Measurements from ENCODE around the gene INO80B. TPM values are rescaled to one million over a fixed set of nuclear protein-coding genes. Genes with fewer than 3 reads are reported as not detected.

The INO80B gene
- 15.9 and 23.9 TPM in 2 replicates for total RNA-seq

GRCh38 chr2:74454654-74455511 lies at the start of gene INO80B:
Gene INO80B, plus strand, starts transcription at chr2:74455087. Its CDS starts 30 bp downstream, at chr2:74455117.

GRCh38 chr2:74421221-74421870 lies 33.5 kb upstream of the INO80B start, which contains the start of the genes C2orf81 and WDR54:
Gene C2orf81, minus strand, starts transcription at chr2:74421619. Its CDS starts 59 bp downstream, at chr2:74421560.
Gene WDR54, plus strand, starts transcription at chr2:74421730. Its CDS starts 424 bp downstream, at chr2:74422154.

GRCh38 chr2:74441690-74442482 lies 13.0 kb upstream of the INO80B start, which contains the start of gene RTKN:
Gene RTKN, minus strand, starts transcription at chr2:74441937. Its CDS starts 121 bp downstream, at chr2:74441816.

GRCh38 chr2:74458132-74458937 lies 3.4 kb downstream of the INO80B start, which contains the start of gene WBP1:
Gene WBP1, plus strand, starts transcription at chr2:74458438. Its CDS starts 165 bp downstream, at chr2:74458603.

GRCh38 chr2:74472086-74472944 lies 17.4 kb downstream of the INO80B start, which contains the start of gene MRPL53:
Gene MRPL53, minus strand, starts transcription at chr2:74472680. Its CDS starts 20 bp downstream, at chr2:74472660.

GRCh38 chr2:74482801-74483674 lies 28.2 kb downstream of the INO80B start, which contains the start of the genes CCDC142 and TTC31:
Gene CCDC142, minus strand, starts transcription at chr2:74482998. Its CDS starts 161 bp downstream, at chr2:74482837.
Gene TTC31, plus strand, starts transcription at chr2:74483081. Its CDS starts 15 bp downstream, at chr2:74483096.

GRCh38 chr2:74499267-74499939 lies 44.5 kb downstream of the INO80B start, which contains the start of gene LBX2:
Gene LBX2, minus strand, starts transcription at chr2:74499603. Its CDS starts 66 bp downstream, at chr2:74499537.

GRCh38 chr2:74507145-74507925 lies 52.4 kb downstream of the INO80B start, which contains the start of gene PCGF1:
Gene PCGF1, minus strand, starts transcription at chr2:74507695. Its CDS starts 27 bp downstream, at chr2:74507668.

Other genes starting within 250 kb of the INO80B start
- under 0.01 and 0.48 TPM in 2 replicates for gene SLC4A5, start 111.7 kb upstream of the INO80B start, total RNA-seq
- gene DCTN1, start 74.8 kb upstream of the INO80B start, total RNA-seq, result 78.5 and 104 TPM in 2 replicates
- gene C2orf81, start 33.5 kb upstream of the INO80B start, total RNA-seq, result 0.72 and 2.1 TPM in 2 replicates
- gene WDR54, start 33.4 kb upstream of the INO80B start, total RNA-seq, result 64.2 and 88.8 TPM in 2 replicates
- gene RTKN, start 13.2 kb upstream of the INO80B start, total RNA-seq, result 15.1 and 15.7 TPM in 2 replicates
- 87.9 and 88.0 TPM in 2 replicates for gene WBP1, start 3.4 kb downstream of the INO80B start, total RNA-seq
- 101 and 103 TPM in 2 replicates for gene MOGS, start 10.3 kb downstream of the INO80B start, total RNA-seq
- gene MRPL53, start 17.6 kb downstream of the INO80B start, total RNA-seq, result 44.1 and 49.9 TPM in 2 replicates
- gene CCDC142, start 27.9 kb downstream of the INO80B start, total RNA-seq, result 8.4 and 9.8 TPM in 2 replicates
- 13.1 and 31.8 TPM in 2 replicates for gene TTC31, start 28.0 kb downstream of the INO80B start, total RNA-seq
- gene LBX2, start 44.5 kb downstream of the INO80B start, total RNA-seq, result 0.64 and 3.1 TPM in 2 replicates
- gene PCGF1, start 52.6 kb downstream of the INO80B start, total RNA-seq, result 8.5 and 15.8 TPM in 2 replicates
- not detected in 2 replicates for gene TLX2, start 59.4 kb downstream of the INO80B start, total RNA-seq
- 0.39 TPM in 1 of 2 replicates, not detected in the other for gene DQX1, start 71.1 kb downstream of the INO80B start, total RNA-seq
- 73.7 and 74.2 TPM in 2 replicates for gene AUP1, start 74.6 kb downstream of the INO80B start, total RNA-seq
- gene HTRA2, start 74.8 kb downstream of the INO80B start, total RNA-seq, result 25.6 and 28.8 TPM in 2 replicates
- gene LOXL3, start 98.9 kb downstream of the INO80B start, total RNA-seq, result 18.6 and 25.8 TPM in 2 replicates
- 11.8 and 16.9 TPM in 2 replicates for gene DOK1, start 99.6 kb downstream of the INO80B start, total RNA-seq
- gene M1AP, start 193.2 kb downstream of the INO80B start, total RNA-seq, result not detected in 2 replicates
- gene SEMA4F, start 199.2 kb downstream of the INO80B start, total RNA-seq, result 1.4 and 4.5 TPM in 2 replicates

All from epithelial cell of alveolus of lung (primary cell).